ENCODE data around the gene NFKBIE.

The NFKBIE gene

DNA sequence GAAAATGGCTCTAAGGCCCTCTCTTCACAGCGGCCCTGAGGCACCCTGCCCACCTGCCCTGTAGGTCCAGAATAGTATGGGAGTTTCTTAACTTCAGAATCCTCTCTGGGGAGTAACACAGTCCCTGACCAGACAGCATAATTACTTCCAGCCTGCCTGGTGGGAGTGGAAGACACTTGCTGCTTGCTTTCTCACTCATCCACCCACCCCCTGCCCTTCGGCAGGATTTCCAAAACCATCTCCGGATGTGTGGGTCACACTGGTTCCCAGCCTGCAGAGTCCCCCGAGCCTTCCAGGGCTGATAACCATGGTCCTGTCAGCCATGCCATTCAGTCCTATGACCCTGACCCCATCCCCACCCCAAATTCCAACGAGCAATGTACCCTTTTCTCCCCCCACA, 36.5 kb downstream of the NFKBIE start:
- DNase-seq (ENCODE audit: low read depth in 2 of 3, low spot score in 2 of 3): no peak

- DNase-seq (ENCODE audit: low read depth in 2 of 3, low spot score in 2 of 3): no peak
Observed at GRCh38 chr6:44228433-44228832, 36.9 kb downstream of the NFKBIE start.

DNA sequence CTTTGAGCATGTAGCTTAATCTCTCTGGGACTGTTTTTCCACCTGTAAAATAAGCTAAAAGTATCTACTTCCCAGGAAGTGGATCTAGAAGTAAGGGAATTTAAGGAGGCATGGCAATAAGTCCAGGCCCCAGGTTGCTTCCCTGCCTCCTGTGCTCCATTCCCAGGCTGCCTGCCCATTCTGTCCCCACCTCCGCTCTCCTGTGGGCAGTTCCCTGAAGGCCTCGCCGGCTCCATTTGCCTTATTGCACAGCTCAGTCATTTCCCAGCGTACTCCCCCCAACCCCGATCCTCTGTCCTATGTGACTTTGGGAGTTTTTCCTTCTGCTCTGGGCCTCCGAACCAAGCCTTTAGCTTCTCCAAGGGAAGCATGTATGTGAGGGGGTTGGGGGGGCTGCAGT, 37.3 kb downstream of the NFKBIE start:
- DNase-seq (ENCODE audit: low read depth in 2 of 3, low spot score in 2 of 3): no peak

DNA sequence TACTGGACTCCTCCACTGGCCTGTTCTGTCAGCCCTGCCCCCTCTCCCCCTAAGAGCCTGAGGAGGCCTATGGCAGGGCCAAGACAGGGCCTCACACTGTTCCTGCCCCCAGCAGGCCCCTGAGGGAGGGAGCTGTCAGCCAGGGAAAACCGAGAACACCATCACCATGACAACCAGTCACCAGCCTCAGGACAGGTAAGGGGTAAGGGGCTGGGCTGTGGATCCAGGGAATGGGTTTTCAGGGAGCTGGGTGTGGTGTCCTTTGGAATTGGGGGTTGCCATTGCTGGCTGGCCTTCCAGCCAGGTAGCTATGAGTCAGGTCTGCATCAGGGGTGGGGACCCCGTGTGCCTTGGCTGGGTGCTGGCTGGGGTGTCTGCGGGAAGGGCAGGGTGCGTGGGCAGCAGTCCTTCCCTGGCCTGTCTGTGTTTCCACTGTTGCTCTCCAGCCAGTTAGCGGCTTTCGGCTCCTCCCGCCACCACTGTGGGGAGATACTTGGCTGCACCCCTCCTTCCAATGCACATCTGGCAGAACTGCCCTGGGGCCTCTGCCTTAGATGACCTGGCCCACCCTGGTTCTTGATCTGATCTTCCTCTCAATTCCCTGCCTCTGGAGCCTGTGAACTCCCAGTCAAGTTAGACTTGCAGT, 38.1 kb downstream of the NFKBIE start:
- DNase-seq (ENCODE audit: low read depth in 2 of 3, low spot score in 2 of 3): no peak

DNA sequence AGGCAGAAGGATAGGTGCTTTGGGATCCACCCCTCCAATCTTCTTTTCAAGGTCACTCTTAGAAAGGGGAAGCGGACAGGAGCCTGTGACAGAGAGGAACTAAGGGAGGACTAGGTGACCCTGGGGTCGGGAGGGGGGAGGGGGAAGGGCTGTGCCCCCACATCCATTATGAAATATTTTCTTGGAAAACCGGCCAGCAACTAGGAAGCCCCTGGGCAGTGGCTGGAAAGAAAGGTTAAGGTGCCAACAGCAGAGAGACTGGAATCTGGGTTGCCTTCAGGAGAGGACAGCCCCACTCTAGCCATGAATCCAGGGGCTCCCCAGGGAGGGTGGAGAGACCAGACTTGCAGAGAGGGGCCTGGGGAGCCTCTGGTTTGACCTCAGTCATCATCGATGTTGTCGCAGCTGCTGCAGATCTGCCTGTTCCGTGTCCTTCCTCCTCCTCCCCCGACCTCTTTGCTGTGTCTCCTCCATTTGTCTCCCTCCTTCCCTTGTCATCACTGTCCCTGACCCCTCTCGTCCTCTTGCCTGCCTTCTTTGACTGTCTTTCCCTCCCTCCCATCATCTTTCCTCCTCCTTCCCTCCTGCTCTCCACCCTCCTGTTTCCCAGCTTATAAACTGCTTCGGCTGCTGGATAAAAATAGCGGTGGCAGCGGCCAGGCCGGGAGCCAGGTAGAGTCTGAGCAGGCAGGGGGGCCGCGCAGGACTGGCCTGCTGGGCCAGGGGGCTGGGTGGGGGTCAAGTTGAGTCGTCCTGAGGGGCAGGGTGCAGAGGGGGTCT, 38.8 kb downstream of the NFKBIE start:
- DNase-seq (ENCODE audit: low read depth in 2 of 3, low spot score in 2 of 3): no peak

- no peak for DNase-seq (ENCODE audit: low read depth in 2 of 3, low spot score in 2 of 3)
Observed at GRCh38 chr6:44225579-44226325, 39.6 kb downstream of the NFKBIE start.

DNA sequence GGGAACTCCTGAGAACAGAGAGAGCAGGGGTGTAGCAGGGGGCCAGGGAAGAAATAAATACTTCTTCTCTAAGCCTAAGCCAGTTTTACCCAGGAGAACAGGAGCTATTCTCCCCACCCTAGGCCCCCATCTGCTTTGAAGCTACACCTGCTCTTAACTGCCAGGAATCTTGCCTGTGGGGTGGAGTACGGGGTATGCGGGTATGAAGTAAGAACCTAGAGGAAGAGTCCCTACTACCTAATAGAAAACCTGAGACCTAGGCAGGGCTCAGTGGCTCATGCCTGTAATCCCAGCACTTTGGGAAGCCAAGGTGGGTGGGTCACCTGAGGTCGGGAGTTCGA, 40.4 kb downstream of the NFKBIE start:
- DNase-seq (ENCODE audit: low read depth in 2 of 3, low spot score in 2 of 3): no peak

- no peak for DNase-seq (ENCODE audit: low read depth in 2 of 3, low spot score in 2 of 3)
Observed at GRCh38 chr6:44224029-44224964, 41.1 kb downstream of the NFKBIE start.

DNA sequence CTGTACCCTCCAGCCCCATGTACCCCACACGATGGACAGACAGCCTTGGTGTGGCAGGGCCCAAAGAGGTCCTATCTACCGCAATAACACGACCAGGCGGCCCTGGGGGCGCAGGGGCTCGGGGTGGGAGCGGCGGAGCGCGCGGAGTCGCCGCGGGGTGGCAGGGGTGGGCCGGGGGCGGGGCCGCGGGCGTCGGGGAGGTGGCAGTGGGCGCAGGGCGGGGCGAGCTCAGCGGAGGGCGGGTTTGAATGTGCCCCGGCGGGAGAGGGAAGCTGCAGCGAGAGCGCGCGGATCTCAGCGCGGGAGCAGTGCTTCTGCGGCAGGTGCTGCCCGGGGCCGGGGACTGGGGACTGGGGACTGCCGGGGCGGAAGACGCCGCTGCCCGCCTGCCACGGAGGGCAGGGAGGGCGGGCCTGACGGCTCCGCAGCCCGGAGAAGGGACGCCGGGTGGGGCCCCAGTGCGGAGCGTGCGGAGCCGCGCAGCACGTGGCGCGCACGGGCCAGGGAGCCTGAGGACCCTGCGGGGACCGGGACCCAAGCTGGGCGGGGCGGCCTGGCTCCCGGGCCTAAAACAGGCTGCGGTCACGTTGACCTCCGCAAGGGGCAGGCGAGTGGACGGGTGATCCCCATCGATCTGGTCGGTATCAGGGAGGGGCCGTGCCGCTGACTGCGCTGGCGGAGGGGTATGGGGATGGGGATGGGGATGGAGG, 41.9 kb downstream of the NFKBIE start, which contains the start of gene SLC29A1:
TSS of gene SLC29A1 (plus strand) at position 277 of the 710 bp plus-strand sequence. CDS start 3,719 bp downstream, outside the sequence.
- DNase-seq (ENCODE audit: low read depth in 2 of 3, low spot score in 2 of 3): peak; percentile 66 to 78 (median 70)

- no peak for DNase-seq (ENCODE audit: low read depth in 2 of 3, low spot score in 2 of 3)
Observed at GRCh38 chr6:44222486-44223318, 42.6 kb downstream of the NFKBIE start.

GRCh38 chr6:44221961-44222335, 43.4 kb downstream of the NFKBIE start:
- DNase-seq (ENCODE audit: low read depth in 2 of 3, low spot score in 2 of 3): no peak

GRCh38 chr6:44221291-44221960, 43.9 kb downstream of the NFKBIE start:
- DNase-seq (ENCODE audit: low read depth in 2 of 3, low spot score in 2 of 3): no peak

- no peak for DNase-seq (ENCODE audit: low read depth in 2 of 3, low spot score in 2 of 3)
Observed at GRCh38 chr6:44220913-44221290, 44.4 kb downstream of the NFKBIE start.

GRCh38 chr6:44219815-44220784, 45.3 kb downstream of the NFKBIE start:
- no peak for DNase-seq (ENCODE audit: low read depth in 2 of 3, low spot score in 2 of 3)

DNA sequence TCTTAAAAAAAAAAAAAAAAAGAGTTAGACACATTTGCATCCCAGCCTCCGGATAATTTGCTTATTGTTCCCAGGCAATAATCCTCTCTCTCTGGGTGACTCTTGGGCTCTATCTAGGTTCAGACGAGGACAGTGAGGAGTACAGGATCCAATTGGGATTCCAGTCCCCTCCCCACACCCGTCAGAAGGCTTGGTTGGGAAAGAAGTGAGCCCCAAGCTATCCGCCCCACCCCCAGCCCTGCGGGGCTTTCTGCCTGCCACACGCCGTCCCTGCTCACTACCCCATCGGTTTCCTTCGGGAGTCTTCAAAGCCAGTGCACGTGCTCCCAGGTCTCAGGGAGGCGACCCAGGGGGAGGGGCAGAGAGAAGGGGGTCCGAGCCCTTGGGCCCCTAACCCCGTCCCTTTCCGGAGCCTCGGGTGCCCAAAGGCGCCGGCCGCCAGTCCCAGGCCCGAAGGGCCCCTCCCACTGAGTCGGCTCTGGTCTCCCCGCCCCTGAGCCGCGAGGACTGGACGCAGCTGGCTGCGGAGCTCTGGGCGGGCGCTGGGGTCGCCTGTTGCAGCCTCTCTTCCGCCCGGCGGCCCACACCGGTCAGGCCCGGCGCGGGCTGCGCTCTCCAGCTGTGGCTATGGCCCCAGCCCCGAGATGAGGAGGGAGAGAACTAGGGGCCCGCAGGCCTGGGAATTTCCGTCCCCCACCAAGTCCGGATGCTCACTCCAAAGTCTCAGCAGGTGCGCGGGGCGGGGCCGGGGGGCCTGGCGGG, 46.1 kb downstream of the NFKBIE start:
- no peak for DNase-seq (ENCODE audit: low read depth in 2 of 3, low spot score in 2 of 3)

GRCh38 chr6:44217332-44218143, 47.8 kb downstream of the NFKBIE start:
- no peak for DNase-seq (ENCODE audit: low read depth in 2 of 3, low spot score in 2 of 3)
